ENCODE results near the gene CCR1.
"Not testable (repeated sequence)": the region's sequence is repeated elsewhere in the genome, so short reads cannot be mapped to it uniquely, and the experiment has no call there.

The CCR1 gene

GRCh38 chr3:46212101-46212500 lies 4.0 kb upstream of the CCR1 start:
- no peak for DNase-seq (ENCODE audit: low read depth)

DNA sequence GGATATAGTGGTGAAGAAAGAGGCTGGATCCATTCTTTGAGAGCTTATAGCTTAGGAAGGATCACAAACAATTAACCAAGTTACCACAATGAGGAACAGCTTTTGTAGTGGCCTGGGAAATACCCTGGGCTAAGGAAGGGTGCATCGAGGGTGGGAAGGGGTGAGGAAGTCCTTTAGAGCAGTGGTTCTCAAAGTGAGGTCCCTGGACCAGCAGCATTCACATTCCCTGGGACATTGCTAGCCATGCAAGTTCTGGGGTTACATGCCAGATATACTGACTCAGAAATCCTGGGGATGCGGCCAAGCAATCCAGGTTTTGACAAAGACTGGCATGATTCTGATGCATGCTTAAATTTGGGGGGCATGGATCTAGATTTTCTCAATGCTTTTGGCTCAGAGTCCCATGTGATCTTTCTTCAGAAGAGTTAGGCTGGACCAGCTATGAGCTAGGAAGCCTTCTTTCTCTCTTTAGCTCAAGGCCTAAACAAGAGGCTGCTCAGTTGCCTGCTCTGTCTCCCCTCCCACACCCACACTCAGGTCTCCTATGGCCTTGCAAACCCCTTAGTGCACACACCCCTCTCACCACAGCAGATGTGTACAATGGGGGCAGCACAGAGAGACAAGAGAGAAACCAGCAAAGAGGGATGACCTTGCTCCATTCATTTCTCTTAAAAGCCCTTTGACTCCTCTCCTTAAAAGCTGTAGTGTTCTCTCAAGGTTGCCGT lies 1.8 kb upstream of the CCR1 start:
- DNase-seq (ENCODE audit: low read depth), result no peak

DNA sequence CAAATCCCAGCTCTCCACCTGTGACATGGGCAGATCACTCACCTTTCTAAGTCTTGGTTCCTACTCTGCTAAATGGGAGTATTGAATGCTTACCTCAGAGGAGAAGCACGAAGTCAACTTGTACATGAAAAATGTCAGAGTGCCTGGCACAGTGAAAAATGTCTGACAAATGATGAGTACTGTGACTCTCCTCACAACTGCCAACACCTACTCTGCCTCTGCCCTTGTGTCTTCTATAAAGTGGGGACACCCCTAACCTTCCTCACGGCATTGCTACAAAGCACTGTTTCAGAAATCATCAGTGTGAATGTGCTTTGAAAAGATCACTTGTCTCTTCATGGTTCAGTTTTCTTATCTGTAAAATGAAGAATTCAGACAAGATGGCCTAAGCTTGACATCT lies 940 bp upstream of the CCR1 start:
- no peak for DNase-seq (ENCODE audit: low read depth)

- DNase-seq (ENCODE audit: low read depth), result not testable (repeated sequence)
These were observed 599 bp downstream of the CCR1 start for GRCh38 chr3:46207514-46207913.

GRCh38 chr3:46206282-46207015 lies 1.7 kb downstream of the CCR1 start:
- no peak for DNase-seq (ENCODE audit: low read depth)

- no peak for DNase-seq (ENCODE audit: low read depth)
These were observed 2.7 kb downstream of the CCR1 start for GRCh38 chr3:46205286-46205960.

DNA sequence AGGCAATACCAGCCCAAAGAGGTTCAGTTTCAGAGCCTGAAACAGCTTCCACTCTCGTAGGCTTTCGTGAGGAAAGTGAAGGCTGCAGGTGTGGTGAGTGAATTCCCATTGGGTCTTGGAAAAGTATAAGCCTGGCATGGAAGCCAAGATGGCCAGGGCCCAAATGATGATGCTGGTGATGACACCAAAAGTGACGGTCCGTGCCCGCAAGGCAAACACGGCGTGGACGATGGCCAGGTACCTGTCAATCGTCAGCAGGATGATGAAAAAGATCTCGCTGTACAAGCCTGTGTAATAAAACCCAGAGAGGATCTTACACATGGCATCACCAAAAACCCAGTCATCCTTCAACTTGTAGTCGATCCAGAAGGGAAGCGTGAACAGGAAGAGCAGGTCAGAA lies 4.4 kb downstream of the CCR1 start:
- no peak for DNase-seq (ENCODE audit: low read depth)

GRCh38 chr3:46202535-46202934 lies 5.6 kb downstream of the CCR1 start:
- no peak for DNase-seq (ENCODE audit: low read depth)

DNA sequence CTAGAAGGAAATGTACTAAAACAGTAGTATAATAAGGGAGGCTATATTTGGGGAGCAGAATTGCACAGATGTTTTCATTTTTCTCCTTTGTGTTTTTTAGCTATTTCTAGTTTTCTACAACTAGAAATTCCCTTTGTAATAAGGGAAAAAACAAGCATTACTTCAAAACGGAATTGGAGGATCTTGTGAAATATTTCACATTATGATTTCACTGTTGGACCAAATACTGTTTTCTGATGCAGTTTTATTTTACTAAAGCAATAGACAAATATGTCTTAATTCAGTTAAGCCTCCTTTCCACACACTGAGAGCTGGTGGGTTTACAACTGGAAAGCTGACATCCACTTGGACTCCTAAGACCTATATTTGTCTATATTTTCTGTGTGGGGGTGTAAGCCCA lies 7.3 kb downstream of the CCR1 start:
- no peak for DNase-seq (ENCODE audit: low read depth)

- DNase-seq (ENCODE audit: low read depth), result no peak
These were observed 7.9 kb downstream of the CCR1 start for GRCh38 chr3:46200211-46200610.

GRCh38 chr3:46196261-46196957 lies 11.7 kb downstream of the CCR1 start:
- no peak for DNase-seq (ENCODE audit: low read depth)

DNA sequence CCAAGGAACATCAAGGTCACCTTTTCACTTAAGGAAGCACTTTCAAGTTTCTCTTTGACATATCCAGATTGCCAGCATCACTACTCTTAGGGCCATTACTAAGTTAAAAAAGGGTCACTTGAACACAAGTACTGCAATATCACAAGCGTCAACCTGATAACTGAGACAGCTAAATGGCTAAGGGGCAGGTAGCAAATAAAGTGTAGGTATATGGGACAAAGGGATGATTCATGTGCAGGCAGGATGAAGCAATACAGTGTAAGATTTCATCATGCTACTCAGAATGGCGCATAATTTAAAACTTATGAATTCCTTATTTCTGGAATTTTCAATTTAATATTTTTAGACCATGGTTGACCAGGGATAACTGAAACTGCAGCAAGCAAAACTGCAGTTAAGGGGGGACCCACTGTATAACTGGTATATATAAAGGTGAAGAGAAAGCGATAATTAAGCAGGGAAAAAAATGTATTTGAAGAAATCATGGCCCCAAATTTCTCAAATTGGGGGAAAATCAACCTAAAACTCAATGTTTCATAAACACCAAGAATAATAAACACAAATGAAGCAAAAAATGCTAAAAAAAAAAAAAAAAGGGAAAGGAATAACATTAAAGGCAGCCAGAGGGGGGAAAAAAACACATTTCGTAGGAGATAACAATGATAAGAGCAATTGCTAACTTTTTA lies 13.1 kb downstream of the CCR1 start:
- no peak for DNase-seq (ENCODE audit: low read depth)

DNA sequence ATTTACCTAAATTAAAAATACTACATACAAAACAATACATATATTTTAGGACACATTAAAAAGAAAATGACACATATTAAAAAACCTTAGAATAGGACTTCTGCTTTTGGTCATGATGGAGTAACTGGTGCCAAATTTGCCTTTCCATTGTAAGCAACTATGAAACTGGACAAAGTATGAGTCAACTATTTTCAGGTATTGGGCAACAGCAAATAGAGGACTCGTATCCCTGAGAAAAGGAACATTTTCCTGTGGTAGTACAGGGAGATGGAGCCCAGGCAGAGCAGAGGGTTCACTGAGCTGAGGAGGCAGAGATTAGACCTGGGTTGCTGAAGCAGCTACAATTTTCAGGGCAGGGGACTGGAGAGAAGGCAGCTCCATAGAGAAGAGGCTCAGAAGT lies 14.7 kb downstream of the CCR1 start:
- DNase-seq (ENCODE audit: low read depth), result no peak

GRCh38 chr3:46192939-46193338 lies 15.2 kb downstream of the CCR1 start:
- no peak for DNase-seq (ENCODE audit: low read depth)

DNA sequence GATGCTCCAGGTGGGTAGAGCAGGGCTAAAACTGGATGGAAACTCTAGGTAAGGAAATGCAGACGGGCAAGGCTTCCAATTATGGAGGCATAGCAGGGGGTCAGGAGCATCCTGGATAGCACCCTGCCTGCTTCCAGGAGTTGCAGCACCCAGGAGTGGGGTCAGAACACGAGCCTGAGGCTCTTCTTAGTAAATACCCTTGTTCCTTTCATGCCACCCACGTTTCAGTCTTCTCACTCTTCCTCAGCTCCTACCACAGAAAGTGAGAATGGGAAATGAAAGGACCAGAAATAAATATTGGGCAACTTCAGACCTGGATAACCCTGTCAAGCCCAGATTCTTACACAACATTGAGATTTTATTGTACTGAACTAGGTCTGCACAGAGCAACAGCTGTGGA lies 16.4 kb downstream of the CCR1 start:
- DNase-seq (ENCODE audit: low read depth), result no peak

DNA sequence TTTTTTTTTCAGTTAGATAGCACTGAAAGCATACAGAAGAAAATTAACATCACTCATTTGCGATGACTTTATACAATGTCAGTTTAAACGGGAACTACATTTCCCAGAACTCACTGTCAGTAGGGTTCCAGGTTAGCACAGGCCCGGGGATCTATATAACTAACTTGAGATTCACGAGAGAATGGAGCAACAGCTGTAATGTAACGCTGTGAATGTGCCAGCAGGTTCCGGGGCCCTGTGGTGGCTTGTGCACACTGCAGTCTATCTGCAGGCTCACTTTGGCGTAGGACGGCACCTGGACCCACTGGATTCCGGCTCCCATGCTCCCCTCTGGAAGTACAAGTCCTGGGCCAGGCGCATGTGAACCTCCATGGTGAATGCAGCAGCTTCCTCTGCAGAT lies 19.4 kb downstream of the CCR1 start:
- DNase-seq (ENCODE audit: low read depth), result no peak

- DNase-seq (ENCODE audit: low read depth), result no peak
These were observed 20.2 kb downstream of the CCR1 start for GRCh38 chr3:46187876-46188275.

GRCh38 chr3:46187341-46187700 lies 20.8 kb downstream of the CCR1 start:
- DNase-seq (ENCODE audit: low read depth), result no peak

- DNase-seq (ENCODE audit: low read depth), result no peak
These were observed 21.4 kb downstream of the CCR1 start for GRCh38 chr3:46186471-46187340.

DNA sequence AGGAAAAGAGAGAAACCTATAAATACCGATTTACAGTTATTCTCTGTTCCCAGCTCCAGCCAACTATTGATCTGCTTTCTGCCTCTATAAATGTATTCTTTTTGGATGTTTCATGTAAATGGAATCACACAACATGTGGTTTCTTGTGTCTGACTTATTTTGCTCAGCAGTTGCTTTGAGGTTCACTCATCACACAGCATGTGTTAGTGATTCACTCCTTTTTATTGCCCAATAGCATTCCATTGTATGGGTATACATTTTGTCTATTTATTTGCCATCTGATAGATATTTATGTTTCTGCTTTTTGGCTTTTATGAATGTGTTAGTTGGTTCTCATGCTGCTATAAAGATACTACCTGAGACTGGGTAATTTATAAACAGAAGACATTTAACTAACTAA lies 23.6 kb downstream of the CCR1 start:
- no peak for DNase-seq (ENCODE audit: low read depth)

DNA sequence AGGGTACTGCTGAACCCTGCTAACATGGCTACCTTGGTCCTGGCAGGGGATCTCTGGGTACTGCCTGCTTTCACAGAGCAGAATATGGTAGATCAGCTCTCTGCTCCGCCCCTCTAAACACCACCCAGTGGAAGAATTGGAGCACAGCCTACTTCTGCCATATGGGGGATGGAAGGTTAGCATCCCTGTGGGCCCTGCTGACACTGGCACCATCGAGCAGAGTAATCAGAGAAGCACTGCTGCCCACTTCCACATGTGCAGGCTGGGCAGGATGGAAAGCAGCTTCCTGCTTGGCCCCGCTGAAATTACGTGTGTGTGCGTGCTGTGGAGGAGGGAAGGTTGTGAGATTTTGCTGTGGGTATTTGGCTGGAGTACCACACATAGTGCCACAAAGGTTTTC lies 24.8 kb downstream of the CCR1 start:
- no peak for DNase-seq (ENCODE audit: low read depth)
